GM21723 (cell line): Measurements from ENCODE around the gene ZFYVE1.
"Not testable (repeated sequence)": the region's sequence is repeated elsewhere in the genome, so short reads cannot be mapped to it uniquely, and the experiment has no call there.

Experiments
- ATAC-seq: cut with Tn5 transposase; IDR thresholded peaks from one replicate; pipeline ENCODE4 v1.9.1; 2021; ENCODE audit warnings: mild to moderate bottlenecking, moderate library complexity; ENCODE audit not compliant: unreplicated experiment

ZFYVE1 gene

GRCh38 chr14:73003681-73004080 lies 23.2 kb downstream of the ZFYVE1 start:
- no peak for ATAC-seq

DNA sequence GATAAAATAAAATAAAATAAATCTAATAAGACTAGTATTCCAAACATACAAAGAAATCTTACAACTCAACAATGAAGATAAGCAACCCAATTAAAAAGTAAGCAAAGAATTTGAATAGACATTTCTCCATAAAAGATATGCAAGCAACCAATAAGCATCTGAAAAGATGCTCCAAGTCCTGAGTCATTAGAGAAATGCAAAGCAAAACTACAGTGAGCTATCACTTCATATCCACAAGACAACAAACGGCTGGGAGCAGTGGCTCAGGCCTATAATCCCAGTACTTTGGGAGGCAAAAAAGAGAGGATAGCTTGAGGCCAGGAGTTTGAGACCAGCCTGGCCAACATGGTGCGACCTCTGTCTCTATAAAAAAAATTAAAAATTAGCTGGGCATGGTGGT lies 26.8 kb downstream of the ZFYVE1 start:
- no peak for ATAC-seq

- no peak for ATAC-seq
Observed at GRCh38 chr14:72999316-72999715, 27.6 kb downstream of the ZFYVE1 start.

DNA sequence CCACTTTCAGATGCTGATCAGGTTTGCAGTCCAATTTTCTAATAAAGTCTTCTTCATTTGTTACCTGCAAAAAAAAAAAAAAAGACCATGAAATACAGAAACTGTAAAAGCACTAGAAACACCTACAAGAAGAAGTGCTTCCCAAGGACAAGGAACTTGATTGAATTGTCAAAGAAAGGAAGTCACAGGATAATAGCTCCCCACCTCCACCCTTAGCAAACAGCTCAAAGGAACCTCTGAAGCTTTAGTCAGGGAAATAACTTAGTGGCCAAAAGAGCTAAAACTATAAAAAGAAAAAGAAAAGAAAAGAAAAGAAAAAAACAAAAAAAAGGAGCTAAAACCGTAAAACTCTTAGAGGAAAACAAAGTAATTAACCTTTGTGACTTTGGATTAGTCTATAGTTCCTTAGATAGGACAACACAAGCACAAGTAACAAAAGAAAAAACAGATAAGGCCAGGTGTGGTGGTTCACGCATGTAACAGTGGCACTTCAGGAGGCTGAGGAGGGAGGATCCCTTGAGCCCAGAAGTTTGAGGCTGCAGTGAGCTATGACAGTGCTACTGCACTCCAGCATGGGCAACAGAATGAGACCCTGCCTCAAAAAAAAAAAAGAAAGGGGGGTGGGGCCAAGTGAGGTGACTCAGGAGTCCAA lies 28.5 kb downstream of the ZFYVE1 start:
- no peak for ATAC-seq

- ATAC-seq, result no peak
Observed at GRCh38 chr14:72996916-72997315, 30.0 kb downstream of the ZFYVE1 start.

DNA sequence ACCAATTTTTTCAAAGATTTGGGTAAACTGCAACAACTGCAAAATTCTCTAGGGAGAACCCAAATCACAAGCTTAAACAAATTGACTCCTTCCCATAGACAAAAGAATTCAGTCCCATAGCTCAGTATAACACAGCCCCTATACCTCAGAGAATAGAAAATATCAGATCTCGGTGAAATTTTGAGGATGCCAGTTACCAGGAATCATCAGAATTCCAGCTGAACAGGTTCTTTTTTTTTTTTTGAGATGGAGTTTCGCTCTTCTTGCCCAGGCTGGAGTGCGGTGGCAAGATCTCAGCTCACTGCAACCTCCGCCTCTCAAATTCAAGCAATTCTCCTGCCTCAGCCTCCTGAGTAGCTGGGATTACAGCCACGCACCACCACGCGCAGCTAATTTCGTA lies 36.7 kb downstream of the ZFYVE1 start:
- no peak for ATAC-seq

DNA sequence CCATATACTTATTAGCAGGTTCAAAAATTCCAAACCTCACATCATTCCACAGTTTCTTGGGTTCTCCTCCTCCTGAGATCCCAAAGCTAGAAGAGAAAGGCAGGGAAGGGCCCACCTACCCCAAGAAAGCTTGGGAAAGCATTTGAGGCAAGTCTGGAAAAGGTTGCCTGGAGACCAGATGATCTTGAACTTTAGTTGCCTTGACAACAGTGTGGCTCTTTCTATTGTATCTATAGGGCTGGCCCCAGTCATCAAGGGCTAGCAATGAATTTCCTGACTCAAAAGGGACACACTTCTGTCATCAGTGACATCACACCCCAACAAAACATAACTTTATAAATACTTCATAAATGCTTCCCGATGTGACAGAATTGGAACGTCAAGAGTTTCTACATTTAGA lies 40.0 kb downstream of the ZFYVE1 start:
- no peak for ATAC-seq

DNA sequence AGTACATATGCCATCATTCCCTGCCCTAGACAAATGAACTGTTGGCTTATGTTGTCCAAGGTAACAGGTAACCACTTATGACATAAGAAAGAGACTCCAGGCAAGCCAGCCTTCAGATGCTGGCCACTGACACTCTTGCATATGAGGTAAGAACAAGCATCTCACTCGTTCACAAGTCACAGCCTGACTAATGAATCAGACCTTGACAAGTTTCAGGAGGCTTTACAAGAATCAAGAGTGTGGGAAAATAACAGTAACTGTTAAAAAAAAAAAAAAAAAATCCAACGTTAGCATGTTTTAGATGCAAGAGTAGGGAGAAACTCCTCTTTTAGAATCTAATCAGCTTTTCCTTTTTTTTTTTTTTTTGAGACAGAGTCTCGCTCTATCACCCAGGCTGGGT lies 40.7 kb downstream of the ZFYVE1 start:
- no peak for ATAC-seq

GRCh38 chr14:72982146-72982708 lies 44.7 kb downstream of the ZFYVE1 start:
- ATAC-seq, result no peak

GRCh38 chr14:72980863-72981262 lies 46.0 kb downstream of the ZFYVE1 start:
- ATAC-seq, result no peak

GRCh38 chr14:72978856-72979255 lies 48.0 kb downstream of the ZFYVE1 start:
- no peak for ATAC-seq

DNA sequence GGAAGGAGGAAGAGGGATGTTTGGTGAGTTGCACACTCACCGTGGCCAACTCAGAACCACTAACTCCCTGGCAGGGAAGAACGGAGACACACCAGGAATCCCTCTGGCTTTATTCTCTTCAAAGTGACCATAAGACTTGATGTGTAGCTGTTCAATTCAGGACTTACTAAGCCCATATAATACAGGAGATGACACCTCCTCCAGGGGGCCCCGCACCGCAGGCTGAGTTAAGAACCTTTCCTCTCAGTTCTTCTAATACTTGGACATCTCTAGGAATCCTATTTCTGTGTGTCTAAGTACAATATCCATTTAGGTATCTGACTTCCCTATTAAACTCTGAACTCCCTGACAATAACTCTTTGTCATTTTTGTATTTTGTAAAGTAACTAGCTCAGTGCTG lies 51.1 kb downstream of the ZFYVE1 start:
- no peak for ATAC-seq

- no peak for ATAC-seq
Observed at GRCh38 chr14:72974661-72975060, 52.2 kb downstream of the ZFYVE1 start.

GRCh38 chr14:72970824-72971434 lies 56.0 kb downstream of the ZFYVE1 start:
- no peak for ATAC-seq

GRCh38 chr14:72970058-72970630 lies 56.8 kb downstream of the ZFYVE1 start:
- ATAC-seq, result no peak

DNA sequence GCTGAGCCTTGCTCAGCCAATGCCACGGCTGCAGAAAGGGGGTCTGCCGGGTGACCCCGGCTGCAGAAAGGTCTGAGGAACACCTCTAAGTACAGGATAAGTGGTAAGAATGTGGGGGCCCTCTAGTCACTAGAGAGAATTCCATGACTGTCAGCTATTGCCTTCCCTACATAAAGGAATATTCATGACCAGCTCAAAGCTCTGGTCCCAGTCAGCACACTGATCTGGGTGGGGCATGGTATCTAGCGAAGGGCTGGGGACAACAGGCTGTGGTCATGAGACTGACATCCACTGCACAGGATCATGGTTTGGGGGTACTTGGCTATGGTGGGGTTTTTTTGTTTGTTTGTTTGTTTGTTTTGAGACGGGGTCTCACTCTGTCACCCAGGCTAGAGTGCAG lies 58.6 kb downstream of the ZFYVE1 start:
- no peak for ATAC-seq

DNA sequence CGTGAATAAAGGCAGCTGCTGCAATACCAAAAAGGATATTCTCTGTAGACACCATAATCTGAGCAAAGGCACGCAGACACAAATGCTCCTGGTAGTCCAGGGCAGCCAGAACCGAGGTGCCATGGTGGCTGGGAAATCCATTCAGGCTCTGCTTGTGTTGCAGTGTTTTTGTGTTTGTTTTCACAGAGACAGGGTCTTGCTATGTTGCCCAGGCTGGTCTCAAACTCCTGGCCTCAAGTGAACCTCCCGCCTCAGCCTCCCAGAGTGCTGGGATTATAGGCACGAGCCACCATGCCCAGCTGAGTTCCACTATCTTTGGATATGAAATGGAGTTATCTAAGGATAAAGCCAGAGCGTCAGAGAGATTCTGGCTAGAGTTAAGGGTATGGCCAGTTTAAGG lies 60.9 kb downstream of the ZFYVE1 start:
- no peak for ATAC-seq

GRCh38 chr14:72965249-72965648 lies 61.7 kb downstream of the ZFYVE1 start:
- ATAC-seq, result no peak

- ATAC-seq, result no peak
Observed at GRCh38 chr14:72962829-72963312, 64.0 kb downstream of the ZFYVE1 start.

- ATAC-seq, result not testable (repeated sequence)
Observed at GRCh38 chr14:72962336-72962754, 64.6 kb downstream of the ZFYVE1 start.

DNA sequence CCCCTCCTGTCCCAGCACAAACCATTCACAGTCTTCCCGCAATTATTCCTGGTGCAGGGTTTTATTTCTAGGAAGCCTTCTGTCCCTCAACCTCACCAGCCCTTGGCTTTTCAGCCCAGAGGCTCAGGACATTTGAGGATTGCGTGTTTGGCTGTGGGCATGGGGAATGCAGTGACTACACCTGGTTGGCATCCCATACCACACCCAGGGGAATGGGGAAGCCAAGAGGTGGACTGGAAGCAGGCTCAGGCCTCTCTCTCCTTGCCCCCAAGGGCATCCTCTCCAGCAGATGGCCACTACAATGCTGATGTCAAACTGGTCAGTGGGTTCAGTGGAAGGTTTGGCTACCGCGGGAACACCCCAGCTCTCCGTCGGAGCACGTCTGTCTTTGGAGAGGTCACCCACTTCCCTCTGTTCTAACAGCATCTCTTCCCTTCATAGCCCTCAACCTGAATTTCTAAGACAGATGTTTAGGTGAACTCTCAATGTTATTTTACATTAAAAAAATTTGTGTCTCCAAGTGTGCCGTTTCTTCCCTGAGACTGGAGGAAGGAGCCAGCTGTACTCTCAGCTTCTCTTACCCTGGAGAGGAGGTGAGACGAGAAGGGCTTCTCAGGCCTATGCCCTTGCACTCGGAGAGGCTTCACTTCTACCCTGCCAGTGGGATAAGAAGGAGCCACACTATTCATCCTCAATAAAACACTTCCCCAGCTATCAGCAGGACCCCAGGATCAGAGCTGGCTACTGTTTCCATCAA lies 65.1 kb downstream of the ZFYVE1 start:
- no peak for ATAC-seq
